ENCODE data around the gene ELFN2. TPM values are rescaled to one million over a fixed set of nuclear protein-coding genes. Genes with fewer than 3 reads are reported as not detected.
A peak's percentile ranks its signal among the peaks of the same experiment; 100 is the strongest.
"Not testable (repeated sequence)": the region's sequence is repeated elsewhere in the genome, so short reads cannot be mapped to it uniquely, and the experiment has no call there.

ELFN2 gene
- total RNA-seq, 4 donors from 2014 or later: 0.30 to 4.4 (median 3.1) TPM

DNA sequence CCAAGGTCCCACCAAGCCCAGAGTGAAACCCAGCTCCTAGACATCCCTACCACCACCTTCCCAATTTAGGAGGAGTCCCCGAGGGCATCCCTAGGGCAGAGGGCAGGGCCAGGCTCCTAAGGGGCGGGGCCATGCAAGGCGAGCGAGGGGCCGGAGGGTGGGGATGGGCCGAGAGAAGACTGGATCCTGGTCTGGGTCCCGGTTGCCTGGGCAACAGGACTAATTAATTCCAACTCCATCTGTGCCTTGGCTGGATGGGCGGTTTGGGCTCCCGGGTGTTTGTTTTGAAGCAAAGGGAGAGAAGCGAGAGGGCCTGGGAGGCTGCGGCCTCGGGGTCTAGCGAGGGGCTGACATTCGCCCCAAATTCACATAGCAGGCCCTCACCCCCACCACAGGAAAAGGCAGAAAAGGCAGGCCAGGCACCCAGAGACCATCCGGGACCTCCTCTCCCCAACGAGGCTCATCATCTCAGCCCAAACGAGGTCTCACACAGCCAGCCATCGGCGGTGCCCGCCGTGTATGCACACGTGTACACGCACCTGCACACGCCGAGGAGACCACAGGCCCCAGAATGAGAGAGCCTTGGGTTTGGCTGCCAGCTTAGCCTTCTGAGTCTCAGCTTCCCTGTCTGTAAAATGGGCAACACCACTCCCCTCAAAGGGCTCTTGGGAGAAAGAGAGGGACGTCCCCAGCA is 23.9 kb downstream of the ELFN2 start:
- WGBS, 2 donors: 29 to 52% methylated on average over 19 to 25 of the region's 26 CpGs
- Histone ChIP-seq H3K4me3 (no peak overlapping the region), H3K4me1 (peaks cover 0 to 39% (median 0%) of the 10 kb centered on the region in 4 donors), H3K27ac (no peak overlapping the region), H3K27me3 (peaks cover 0 to 23% of the 10 kb centered on the region in 2 donors), H3K36me3 (no peaks in the 10 kb centered on the region), H3K9me3 (no peaks in the 10 kb centered on the region)
- TF ChIP-seq POLR2A (IDR thresholded peaks at IDR 0.05): no peak
- TF ChIP-seq, protein P1, sequence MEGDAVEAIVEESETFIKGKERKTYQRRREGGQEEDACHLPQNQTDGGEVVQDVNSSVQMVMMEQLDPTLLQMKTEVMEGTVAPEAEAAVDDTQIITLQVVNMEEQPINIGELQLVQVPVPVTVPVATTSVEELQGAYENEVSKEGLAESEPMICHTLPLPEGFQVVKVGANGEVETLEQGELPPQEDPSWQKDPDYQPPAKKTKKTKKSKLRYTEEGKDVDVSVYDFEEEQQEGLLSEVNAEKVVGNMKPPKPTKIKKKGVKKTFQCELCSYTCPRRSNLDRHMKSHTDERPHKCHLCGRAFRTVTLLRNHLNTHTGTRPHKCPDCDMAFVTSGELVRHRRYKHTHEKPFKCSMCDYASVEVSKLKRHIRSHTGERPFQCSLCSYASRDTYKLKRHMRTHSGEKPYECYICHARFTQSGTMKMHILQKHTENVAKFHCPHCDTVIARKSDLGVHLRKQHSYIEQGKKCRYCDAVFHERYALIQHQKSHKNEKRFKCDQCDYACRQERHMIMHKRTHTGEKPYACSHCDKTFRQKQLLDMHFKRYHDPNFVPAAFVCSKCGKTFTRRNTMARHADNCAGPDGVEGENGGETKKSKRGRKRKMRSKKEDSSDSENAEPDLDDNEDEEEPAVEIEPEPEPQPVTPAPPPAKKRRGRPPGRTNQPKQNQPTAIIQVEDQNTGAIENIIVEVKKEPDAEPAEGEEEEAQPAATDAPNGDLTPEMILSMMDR (IDR thresholded peaks at IDR 0.05): no peak
- no peak for TF ChIP-seq EP300 (IDR thresholded peaks at IDR 0.05)
- no peak for DNase-seq (ENCODE audit: low spot score in 2 of 2)

DNA sequence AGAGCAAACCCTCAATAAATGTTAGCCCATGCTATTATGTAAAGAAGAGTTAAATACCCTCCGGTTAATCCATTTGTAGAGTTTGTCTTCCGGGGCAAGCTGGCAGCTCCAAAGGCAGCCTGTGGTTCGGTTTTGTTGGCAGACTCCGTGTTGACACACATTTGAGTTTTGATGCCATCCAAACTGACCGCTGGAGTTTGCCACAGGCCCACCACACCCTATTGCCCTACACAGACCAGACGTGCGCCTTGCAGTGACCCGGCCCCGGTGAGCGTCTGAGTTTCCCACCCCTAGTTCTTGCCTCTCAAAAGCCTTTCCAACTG is 25.1 kb downstream of the ELFN2 start:
- H3K4me3 ChIP-seq: no peak overlapping the region
- H3K27ac ChIP-seq: peak overlapping the region in 1 of 4 donors; percentile 81
- no peak for DNase-seq (ENCODE audit: low spot score in 2 of 2)
- no peaks in the 10 kb centered on the region for H3K36me3 ChIP-seq
- WGBS, 2 donors: 57 to 62% methylated on average over 10 of the region's 10 CpGs
- no peaks in the 10 kb centered on the region for H3K9me3 ChIP-seq
- peaks cover 0 to 40% (median 0%) of the 10 kb centered on the region in 4 donors for H3K4me1 ChIP-seq
- peaks cover 0 to 23% of the 10 kb centered on the region in 2 donors for H3K27me3 ChIP-seq
- TF ChIP-seq POLR2A (IDR thresholded peaks at IDR 0.05): no peak
- TF ChIP-seq, protein P1 (IDR thresholded peaks at IDR 0.05): no peak
- TF ChIP-seq EP300 (IDR thresholded peaks at IDR 0.05): no peak

DNA sequence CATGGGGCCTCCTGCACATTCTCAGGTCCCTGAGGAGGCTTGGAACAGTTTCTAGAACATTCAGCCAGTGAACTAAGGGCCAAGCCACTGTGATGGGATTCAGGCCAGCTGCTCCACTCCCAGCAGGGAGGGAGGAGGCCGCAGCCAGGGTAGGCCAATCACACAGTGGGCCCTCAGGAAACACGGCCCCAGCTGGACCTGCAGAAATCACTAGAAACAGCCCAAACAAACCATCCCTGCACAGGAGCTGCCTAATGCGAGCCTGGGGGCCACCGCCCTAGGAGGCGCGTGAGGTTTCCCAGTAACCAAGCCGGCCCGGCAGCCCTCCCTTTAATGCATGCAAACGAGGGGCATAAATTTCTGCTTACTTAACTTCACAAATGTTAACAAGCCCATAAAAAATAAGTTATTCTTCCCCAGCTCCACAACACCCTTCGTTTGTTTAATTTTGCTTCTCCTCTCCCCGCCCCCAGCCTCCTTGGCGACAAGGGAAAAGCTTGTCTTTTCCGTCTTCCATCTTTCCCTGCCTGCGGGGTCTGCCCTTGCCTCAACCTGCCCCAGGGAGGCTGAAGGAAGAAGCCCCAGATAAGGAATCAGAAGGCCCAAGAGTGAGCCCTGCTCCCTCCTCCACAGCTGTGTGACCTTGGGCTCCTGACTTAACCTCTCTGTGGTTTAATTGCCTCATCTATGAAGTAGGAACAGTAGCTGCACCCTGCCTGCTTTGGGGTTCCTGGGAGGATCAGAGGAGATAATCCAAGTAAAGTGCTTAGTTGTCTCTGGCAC is 25.7 kb downstream of the ELFN2 start:
- H3K27ac ChIP-seq: peak overlapping the region in 1 of 4 donors; percentile 81
- DNase-seq (ENCODE audit: low spot score in 2 of 2): peak; percentile 52 to 58
- 38 to 49% methylated on average over 14 of the region's 14 CpGs for WGBS, 2 donors
- no peaks in the 10 kb centered on the region for H3K36me3 ChIP-seq
- no peak overlapping the region for H3K4me3 ChIP-seq
- peaks cover 0 to 25% of the 10 kb centered on the region in 2 donors for H3K27me3 ChIP-seq
- peaks cover 0 to 40% (median 0%) of the 10 kb centered on the region in 4 donors for H3K4me1 ChIP-seq
- no peaks in the 10 kb centered on the region for H3K9me3 ChIP-seq
- TF ChIP-seq, protein P1 (IDR thresholded peaks at IDR 0.05): no peak
- TF ChIP-seq POLR2A (IDR thresholded peaks at IDR 0.05): no peak
- peak in 1 of 2 donors; percentile 19 for TF ChIP-seq EP300 (IDR thresholded peaks at IDR 0.05)

DNA sequence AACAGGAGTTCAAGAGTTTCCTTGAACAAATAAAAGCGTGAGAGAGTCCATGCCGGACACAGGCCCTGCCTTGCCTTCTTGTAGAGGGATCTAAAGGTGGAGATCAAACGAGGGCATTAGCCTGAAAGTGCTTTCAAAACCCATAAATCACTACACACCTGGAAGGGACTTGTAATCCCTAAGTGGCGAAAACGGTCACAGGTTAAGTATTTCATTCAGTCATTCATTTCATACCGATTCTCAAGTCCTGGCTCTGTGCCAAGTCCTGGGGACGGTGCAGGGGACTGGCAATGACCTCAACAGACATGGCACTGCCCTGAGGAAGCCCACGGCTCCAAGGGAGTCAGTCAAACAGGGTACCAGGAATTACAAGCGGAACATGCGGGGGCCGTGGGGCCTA is 26.6 kb downstream of the ELFN2 start:
- 62 to 63% methylated on average over 11 of the region's 11 CpGs for WGBS, 2 donors
- Histone ChIP-seq H3K9me3 (no peaks in the 10 kb centered on the region), H3K4me1 (peaks cover 0 to 40% (median 0%) of the 10 kb centered on the region in 4 donors), H3K36me3 (no peaks in the 10 kb centered on the region), H3K4me3 (no peak overlapping the region), H3K27me3 (peaks cover 0 to 23% of the 10 kb centered on the region in 2 donors), H3K27ac (peak overlapping the region in 3 of 4 donors; percentile 19 to 81 (median 24))
- no peak for DNase-seq (ENCODE audit: low spot score in 2 of 2)
- TF ChIP-seq POLR2A (IDR thresholded peaks at IDR 0.05) (no peak), EP300 (IDR thresholded peaks at IDR 0.05) (no peak)
- TF ChIP-seq, protein P1 (IDR thresholded peaks at IDR 0.05): no peak

DNA sequence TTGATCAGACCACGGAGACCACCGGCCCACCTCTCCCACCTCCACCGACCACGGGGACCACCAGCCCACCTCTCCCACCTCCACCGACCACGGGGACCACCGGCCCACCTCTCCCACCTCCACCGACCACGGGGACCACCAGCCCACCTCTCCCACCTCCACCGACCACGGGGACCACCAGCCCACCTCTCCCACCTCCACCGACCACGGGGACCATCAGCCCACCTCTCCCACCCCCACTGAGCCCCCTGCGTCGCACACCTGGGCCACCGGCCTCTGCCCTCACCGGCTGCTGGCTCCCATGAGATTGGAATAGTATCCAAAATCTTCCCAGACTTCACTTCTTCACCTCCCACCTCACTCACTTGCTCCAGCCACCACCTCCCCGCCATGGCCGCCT is 27.8 kb downstream of the ELFN2 start:
- not testable (repeated sequence) for DNase-seq (ENCODE audit: low spot score in 2 of 2); H3K9me3 ChIP-seq; H3K36me3 ChIP-seq; H3K4me3 ChIP-seq; H3K27ac ChIP-seq
- peaks cover 0 to 40% (median 0%) of the 10 kb centered on the region in 4 donors for H3K4me1 ChIP-seq
- peaks cover 0 to 19% of the 10 kb centered on the region in 2 donors for H3K27me3 ChIP-seq
- WGBS, 2 donors: 84 to 87% methylated on average over 15 of the region's 19 CpGs

All from tibial nerve (tissue), 4 donors.